HepG2 (cell line): ENCODE results near the gene HBM. TPM values are rescaled to one million over a fixed set of nuclear protein-coding genes. Genes with fewer than 3 reads are reported as not detected.

Source experiments
- KDM4B ChIP-seq: sonication (generic); formaldehyde crosslinking; IDR thresholded peaks from 2 replicates; pipeline ENCODE4 v1.4.0; 2020; ENCODE audit warnings: missing genetic modification reagents
- LBX2 ChIP-seq: sonication (generic); formaldehyde crosslinking; IDR thresholded peaks from 2 replicates; pipeline ENCODE4 v1.5.0; 2020; ENCODE audit warnings: missing genetic modification reagents, mild to moderate bottlenecking, borderline replicate concordance
- MED1 ChIP-seq: sonication (generic); formaldehyde crosslinking; IDR thresholded peaks from 2 replicates; pipeline ENCODE4 v1.4.0; 2020; ENCODE audit warnings: missing genetic modification reagents
- RAD21 ChIP-seq: fragments of 450-650 bp; formaldehyde crosslinking; IDR thresholded peaks from 2 replicates; pipeline ENCODE4 v1.5.0; 2020; ENCODE audit warnings: mild to moderate bottlenecking
- RBFOX2 ChIP-seq: fragments of 200-400 bp; formaldehyde crosslinking; IDR thresholded peaks from 2 replicates; pipeline ENCODE4 v1.6.1; 2017; ENCODE audit warnings: low read depth, mild to moderate bottlenecking, low read length
- RBM39 ChIP-seq: fragments of 200-400 bp; formaldehyde crosslinking; IDR thresholded peaks from one replicate; pipeline ENCODE4 v1.6.1; 2018; ENCODE audit warnings: antibody characterized with exemption, mild to moderate bottlenecking, low read depth, low read length; ENCODE audit not compliant: poor library complexity, severe bottlenecking
- SIN3B ChIP-seq: fragments of 150-350 bp; IDR thresholded peaks from 2 replicates; pipeline ENCODE4 v1.6.1; 2014; ENCODE audit warnings: low read length
- SMC3 ChIP-seq: IDR thresholded peaks from 2 replicates; pipeline ENCODE4 v1.6.1; 2011; ENCODE audit warnings: low read length, improper control_type of control experiment
- ZBTB1 ChIP-seq: sonication (generic); formaldehyde crosslinking; IDR thresholded peaks from 2 replicates; pipeline ENCODE4 v1.4.0; 2020; ENCODE audit warnings: missing genetic modification reagents, borderline replicate concordance
- ZHX1 ChIP-seq: sonication (generic); formaldehyde crosslinking; IDR thresholded peaks from 2 replicates; pipeline ENCODE4 v1.8.1; 2022; ENCODE audit warnings: low read depth, mild to moderate bottlenecking, missing genetic modification reagents
- ZNF230 ChIP-seq: sonication (generic); formaldehyde crosslinking; IDR thresholded peaks from 2 replicates; pipeline ENCODE4 v1.4.0; 2020; ENCODE audit warnings: mild to moderate bottlenecking, missing genetic modification reagents
- ZNF407 ChIP-seq: sonication (generic); formaldehyde crosslinking; IDR thresholded peaks from one replicate; pipeline ENCODE4 v1.5.1; 2020; ENCODE audit warnings: mild to moderate bottlenecking, missing genetic modification reagents; ENCODE audit errors: not compliant biosample characterization
- ZNF501 ChIP-seq: sonication (generic); formaldehyde crosslinking; IDR thresholded peaks from 2 replicates; pipeline ENCODE4 v1.5.1; 2020; ENCODE audit warnings: mild to moderate bottlenecking, moderate library complexity, missing genetic modification reagents
- ZNF556 ChIP-seq: sonication (generic); formaldehyde crosslinking; IDR thresholded peaks from 2 replicates; pipeline ENCODE4 v1.4.0; 2020; ENCODE audit warnings: mild to moderate bottlenecking, missing genetic modification reagents, borderline replicate concordance
- ZNF652 ChIP-seq: IDR thresholded peaks from 2 replicates; pipeline ENCODE4 v1.6.1; 2016; ENCODE audit warnings: low read depth, borderline replicate concordance
- ZNF674 ChIP-seq: sonication (generic); formaldehyde crosslinking; IDR thresholded peaks from 2 replicates; pipeline ENCODE4 v1.5.0; 2020; ENCODE audit warnings: low read depth, mild to moderate bottlenecking, missing genetic modification reagents
- ZNF747 ChIP-seq: sonication (generic); formaldehyde crosslinking; IDR thresholded peaks from 2 replicates; pipeline ENCODE4 v1.8.1; 2023; ENCODE audit warnings: missing genetic modification reagents, mild to moderate bottlenecking, borderline replicate concordance
- ZNF782 ChIP-seq: sonication (generic); formaldehyde crosslinking; IDR thresholded peaks from 2 replicates; pipeline ENCODE4 v1.4.0; 2020; ENCODE audit warnings: missing genetic modification reagents, mild to moderate bottlenecking, borderline replicate concordance
- ZSCAN29 ChIP-seq: sonication (generic); formaldehyde crosslinking; conservative IDR thresholded peaks from 2 replicates; pipeline ENCODE4 v1.4.0; 2020; ENCODE audit warnings: mild to moderate bottlenecking, missing genetic modification reagents
- ZSCAN30 ChIP-seq: sonication (generic); formaldehyde crosslinking; IDR thresholded peaks from 2 replicates; pipeline ENCODE4 v1.5.0; 2020; ENCODE audit warnings: mild to moderate bottlenecking, missing genetic modification reagents
- polyA plus RNA-seq, 8 experiments: library from polyadenylated mRNA; depleted of rRNA in 3 of 8; stranded (reverse) in 7 of 8; unstranded in 1 of 8; fragments of >200 nt; fragmentation: Illumina TruSeq in 4 of 8; extraction: Trizol in 4 of 8; gene quantifications; 2 replicates each; pipeline versions ENCODE4 v1.2.1 to v1.2.3, GENCODE V29; 2011 to 2016; ENCODE audit warnings: low read depth in 4 of 8, missing spikeins in 1 of 8, mixed read lengths in 1 of 8; ENCODE audit not compliant: insufficient read depth in 1 of 8
- total RNA-seq, 5 experiments: library from RNA; depleted of rRNA; stranded (reverse); fragments of >200 nt; fragmentation: Illumina TruSeq; extraction: Trizol; gene quantifications; 2 replicates each; pipeline ENCODE4 v1.2.3, GENCODE V29; 2016; ENCODE audit warnings: low read depth in 1 of 5

HBM gene
- total and polyA plus RNA-seq, 2 of the 13 experiments (the other 11 are each of a cell fraction or from before 2014, with no cell fraction given) = not detected

- TF ChIP-seq ZNF407 (CRISPR knock-in tag) = peak; percentile 16
- TF ChIP-seq KDM4B (CRISPR knock-in tag) = no peak
- no peak for TF ChIP-seq SIN3B
- 0 out of 2 replicates have a peak, but pooled peaks have one; percentile 1 for TF ChIP-seq LBX2 (CRISPR knock-in tag)
- TF ChIP-seq ZSCAN29 (CRISPR knock-in tag) = no peak
- TF ChIP-seq ZNF747 (CRISPR knock-in tag) = peak; percentile 8; the same call in 1 of the 2 replicates
- 0 out of 2 replicates have a peak, but pooled peaks have one; percentile 7 for TF ChIP-seq ZNF556
- no peak for TF ChIP-seq ZBTB1 (CRISPR knock-in tag)
- TF ChIP-seq ZNF674 (CRISPR knock-in tag) = no peak
- TF ChIP-seq SMC3 = peak; percentile 27; the same call in 1 of the 2 replicates
- no peak for TF ChIP-seq MED1 (CRISPR knock-in tag)
- TF ChIP-seq ZNF652 (CRISPR knock-in tag) = no peak
- no peak; the same call in 1 of the 2 replicates for TF ChIP-seq RAD21
- TF ChIP-seq ZNF782 (CRISPR knock-in tag) = 0 out of 2 replicates have a peak, but pooled peaks have one; percentile 3
- TF ChIP-seq ZNF230 (CRISPR knock-in tag) = 0 out of 2 replicates have a peak, but pooled peaks have one; percentile 7
- peak; percentile 39 for TF ChIP-seq RBM39
- 0 out of 2 replicates have a peak, but pooled peaks have one; percentile 12 for TF ChIP-seq ZNF501 (CRISPR knock-in tag)
- peak; percentile 1 for TF ChIP-seq RBFOX2
- TF ChIP-seq ZHX1 = no peak
- no peak for TF ChIP-seq ZSCAN30 (CRISPR knock-in tag)
Measured at GRCh38 chr16:181565-182021, 15.8 kb downstream of the HBM start (continued).
